IPS DF 4.7 (cell line): ENCODE measurements around the gene CDKN2B.
"Not testable (repeated sequence)": the region's sequence is repeated elsewhere in the genome, so short reads cannot be mapped to it uniquely, and the experiment has no call there.

Source experiments
- DNase-seq: peaks from one replicate; pipeline ENCODE4 v3.0.0-alpha.2; 2013; ENCODE audit warnings: low spot score; ENCODE audit errors: extremely low read depth

The CDKN2B gene

DNA sequence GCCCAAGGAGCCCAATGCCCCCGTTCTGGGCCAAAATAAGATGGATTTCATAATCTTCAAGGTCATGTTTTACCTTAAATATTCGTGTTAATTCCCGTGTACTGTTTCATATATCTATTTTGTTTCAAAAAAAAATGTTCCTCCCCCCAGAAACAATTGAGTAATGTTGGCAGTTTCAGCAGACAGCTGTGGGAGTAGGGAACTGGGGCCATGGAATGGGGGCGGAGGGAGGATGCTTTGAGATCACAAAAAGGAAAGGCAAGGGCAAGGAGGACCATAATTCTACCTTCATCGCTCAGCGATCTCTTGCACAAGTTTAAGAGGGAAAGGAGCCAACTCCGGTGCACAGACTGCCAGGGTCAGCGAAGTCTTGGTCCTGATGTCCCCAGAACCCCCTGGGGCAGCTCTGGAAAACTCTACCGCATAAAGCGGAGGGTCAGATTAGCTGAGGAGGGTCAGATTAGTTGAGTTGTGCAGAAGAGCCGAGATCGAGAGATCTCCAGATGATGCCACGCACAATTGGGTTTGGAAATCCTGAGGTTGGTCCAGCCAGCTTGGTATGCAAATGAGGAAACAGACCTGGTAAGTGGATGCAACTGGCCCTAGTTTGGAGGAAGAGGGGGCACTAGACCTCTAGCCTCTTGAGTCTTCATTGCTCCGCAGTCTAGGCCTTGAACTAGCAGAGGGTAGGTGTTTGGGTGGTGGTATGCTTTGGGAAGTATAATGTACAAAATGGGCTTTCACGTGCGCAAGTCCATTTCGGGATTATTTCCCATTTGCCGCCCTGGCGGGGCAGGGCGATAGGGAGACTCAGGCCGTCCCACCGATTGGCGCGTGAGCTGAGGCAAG lies 38.9 kb downstream of the CDKN2B start:
- DNase-seq, result no peak

DNA sequence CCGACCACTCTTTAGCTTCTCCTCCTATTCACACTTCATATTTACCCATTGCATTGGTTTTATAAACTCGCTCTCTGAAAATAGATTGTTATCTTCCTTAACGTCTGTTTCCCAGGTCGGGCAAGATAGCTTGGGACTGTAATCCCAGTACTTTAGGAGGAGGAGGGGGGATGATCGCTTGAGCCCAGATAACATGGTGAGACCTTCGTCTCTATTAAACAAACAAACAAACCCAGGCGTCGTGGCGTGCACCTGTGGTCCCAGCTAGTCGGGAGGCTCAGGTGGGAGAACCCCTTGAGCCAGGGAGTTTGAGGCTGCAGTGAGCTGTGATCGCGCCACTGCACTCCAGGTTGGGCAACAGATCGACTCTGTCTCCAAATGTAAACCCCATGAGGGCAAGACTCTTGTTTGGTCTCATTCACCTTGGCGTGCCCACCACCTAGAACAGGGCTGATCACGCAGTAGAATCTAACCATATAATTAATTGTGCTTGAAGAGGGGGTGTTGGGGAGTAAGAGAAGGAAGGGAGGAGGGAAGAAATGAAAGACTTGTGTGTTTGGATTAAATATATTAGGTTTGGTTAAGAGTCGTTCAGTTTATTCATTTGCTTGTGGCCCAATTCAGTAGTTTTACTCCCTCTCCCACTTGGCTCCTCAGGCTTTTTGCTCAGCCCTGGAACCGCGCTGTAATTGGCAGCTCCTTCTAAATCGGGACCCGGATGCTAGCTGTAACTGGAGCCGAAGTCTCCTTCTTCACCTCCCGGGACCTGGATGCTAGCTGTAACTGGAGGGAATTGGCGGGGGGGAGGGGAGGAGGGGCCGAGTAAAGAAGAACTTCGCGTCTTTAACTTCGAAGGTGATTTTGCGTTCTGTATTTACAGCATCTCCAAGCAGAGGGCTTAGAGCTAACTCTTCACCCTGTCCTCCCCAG lies 39.8 kb downstream of the CDKN2B start:
- DNase-seq, result no peak

GRCh38 chr9:21968331-21969010 lies 40.6 kb downstream of the CDKN2B start:
- DNase-seq, result no peak

DNA sequence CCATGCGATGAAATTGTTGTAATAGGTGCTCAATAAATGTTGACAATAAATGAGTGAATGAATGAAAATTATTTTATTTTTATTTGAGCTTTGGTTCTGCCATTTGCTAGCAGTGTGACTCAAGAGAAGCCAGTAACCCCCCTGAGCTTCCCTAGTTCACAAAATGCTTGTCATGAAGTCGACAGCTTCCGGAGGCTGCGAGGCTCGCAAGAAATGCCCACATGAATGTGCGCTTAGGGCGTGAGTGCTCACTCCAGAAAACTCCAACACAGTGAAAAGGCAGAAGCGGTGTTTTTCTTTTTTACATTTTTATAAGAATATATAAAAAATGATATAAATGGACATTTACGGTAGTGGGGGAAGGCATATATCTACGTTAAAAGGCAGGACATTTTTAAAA lies 41.4 kb downstream of the CDKN2B start:
- no peak for DNase-seq

DNA sequence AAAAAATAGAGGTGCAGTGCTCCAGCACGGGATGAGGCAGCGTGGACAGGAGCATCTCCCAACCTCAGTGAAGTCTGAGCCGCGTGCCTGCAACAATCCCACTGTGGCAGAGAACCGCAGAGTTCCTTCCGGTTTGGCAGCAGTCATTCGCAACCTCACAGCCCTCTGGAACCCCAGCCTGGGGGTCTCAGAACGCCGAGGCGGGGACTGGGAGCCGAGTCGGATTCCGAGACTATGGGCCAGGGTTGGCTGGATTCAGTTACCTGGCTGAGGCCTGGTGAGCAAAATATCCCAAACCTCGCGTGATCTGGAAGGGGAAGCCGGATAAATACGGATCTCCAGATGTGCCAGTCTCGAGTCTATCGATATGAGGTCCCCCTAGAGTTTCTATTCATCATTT lies 41.9 kb downstream of the CDKN2B start:
- DNase-seq, result no peak

DNA sequence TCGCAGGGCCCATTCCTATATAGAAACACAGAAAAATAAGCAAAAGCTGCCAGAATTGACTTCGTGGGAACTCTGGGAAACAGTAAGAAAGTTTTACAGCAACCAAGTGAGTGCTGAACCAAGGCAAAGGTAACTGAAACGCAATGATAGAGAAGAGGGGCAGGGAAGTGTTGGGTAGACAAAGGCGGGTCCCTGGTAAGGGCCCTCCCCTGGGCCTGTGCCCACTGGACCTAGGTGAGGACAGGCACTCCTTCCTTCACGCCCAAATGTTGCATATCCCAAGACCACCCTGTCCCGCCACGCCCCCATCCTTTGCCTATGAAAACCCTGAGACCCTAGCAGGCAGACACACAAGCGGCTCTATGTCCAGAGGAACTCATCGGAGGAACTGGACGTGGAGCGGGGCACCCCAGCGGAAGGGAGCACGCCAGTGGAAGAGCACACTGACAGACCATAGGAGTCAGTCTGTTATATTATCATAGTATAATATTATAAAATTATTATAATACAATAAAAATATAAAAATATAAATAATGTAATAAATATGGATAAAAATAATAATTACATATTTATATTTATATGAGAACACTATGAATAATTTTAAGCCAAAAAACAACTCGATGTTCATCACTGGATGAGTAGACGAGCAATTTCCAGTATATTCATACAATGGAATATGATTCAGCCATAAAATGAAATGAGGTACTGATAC lies 42.8 kb downstream of the CDKN2B start:
- no peak for DNase-seq

GRCh38 chr9:21965401-21965951 lies 43.6 kb downstream of the CDKN2B start:
- DNase-seq, result no peak

GRCh38 chr9:21964925-21965385 lies 44.1 kb downstream of the CDKN2B start:
- no peak for DNase-seq

DNA sequence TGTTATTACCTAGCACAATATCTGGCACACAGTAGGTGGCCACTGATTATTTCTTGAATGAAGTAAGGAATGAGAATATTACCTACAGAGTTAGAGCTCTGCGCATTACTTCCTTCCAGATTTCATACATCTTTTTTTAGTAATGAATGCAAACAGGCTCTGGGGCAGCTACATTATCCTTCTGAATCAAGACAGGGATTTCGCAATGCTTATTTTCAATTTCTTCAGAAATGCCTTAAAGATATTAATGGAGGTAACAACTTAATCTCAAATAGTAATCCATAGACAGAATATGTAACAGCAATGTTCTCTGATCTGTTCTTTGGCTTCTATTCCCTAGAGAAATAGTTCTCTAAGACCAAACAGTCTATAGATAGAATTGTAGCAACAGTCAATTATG lies 47.5 kb downstream of the CDKN2B start:
- DNase-seq, result no peak

GRCh38 chr9:21959268-21959667 lies 49.8 kb downstream of the CDKN2B start:
- DNase-seq, result not testable (repeated sequence)

DNA sequence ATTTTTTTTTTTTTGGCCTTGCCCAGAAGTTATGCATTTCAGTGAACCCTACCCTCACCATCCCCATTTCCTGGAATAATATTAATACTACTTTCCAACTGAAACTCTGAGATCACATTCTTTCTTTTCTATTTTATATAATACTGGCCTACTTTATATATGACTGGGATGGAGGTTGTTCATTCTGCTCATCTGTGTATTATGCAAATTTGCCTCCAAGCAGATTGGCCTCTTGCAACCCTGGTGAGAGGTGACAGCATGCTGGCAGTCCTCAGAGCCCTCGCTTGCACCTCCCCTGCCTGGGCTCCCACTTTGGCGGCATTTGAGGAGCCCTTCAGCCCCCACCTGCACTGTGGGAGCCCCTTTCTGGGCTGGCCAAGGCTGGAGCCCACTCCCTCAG lies 50.3 kb downstream of the CDKN2B start:
- DNase-seq, result no peak
